Measurements from ENCODE around the gene LAMTOR5. TPM values are rescaled to one million over a fixed set of nuclear protein-coding genes. Genes with fewer than 3 reads are reported as not detected.

Gene LAMTOR5
- total RNA-seq, 1 experiment from 2014 or later: 119 TPM

DNA sequence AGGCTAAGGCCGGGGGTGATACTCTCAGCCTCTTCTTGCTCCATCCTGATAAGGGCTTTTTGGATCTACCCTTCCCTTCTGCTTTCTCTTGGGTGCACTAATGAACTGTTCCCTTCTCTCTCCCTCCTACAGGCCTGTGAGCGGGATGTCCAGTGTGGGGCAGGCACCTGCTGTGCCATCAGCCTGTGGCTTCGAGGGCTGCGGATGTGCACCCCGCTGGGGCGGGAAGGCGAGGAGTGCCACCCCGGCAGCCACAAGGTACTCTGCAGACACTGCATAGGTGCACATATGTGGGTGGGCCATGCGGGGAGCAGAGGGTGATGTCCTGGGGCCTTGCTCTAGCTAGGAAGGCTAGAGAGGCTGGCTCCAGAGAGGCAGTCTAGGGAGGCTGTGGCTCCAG is 46.3 kb upstream of the LAMTOR5 start:
- TF ChIP-seq SIN3A (IDR thresholded peaks at IDR 0.05; ENCODE audit: borderline replicate concordance, insufficient read depth, low read depth, low read length): no peak
- no peak for TF ChIP-seq POLR2AphosphoS5 (IDR thresholded peaks at IDR 0.05; ENCODE audit: low read depth, low read length)
- TF ChIP-seq, protein P1, sequence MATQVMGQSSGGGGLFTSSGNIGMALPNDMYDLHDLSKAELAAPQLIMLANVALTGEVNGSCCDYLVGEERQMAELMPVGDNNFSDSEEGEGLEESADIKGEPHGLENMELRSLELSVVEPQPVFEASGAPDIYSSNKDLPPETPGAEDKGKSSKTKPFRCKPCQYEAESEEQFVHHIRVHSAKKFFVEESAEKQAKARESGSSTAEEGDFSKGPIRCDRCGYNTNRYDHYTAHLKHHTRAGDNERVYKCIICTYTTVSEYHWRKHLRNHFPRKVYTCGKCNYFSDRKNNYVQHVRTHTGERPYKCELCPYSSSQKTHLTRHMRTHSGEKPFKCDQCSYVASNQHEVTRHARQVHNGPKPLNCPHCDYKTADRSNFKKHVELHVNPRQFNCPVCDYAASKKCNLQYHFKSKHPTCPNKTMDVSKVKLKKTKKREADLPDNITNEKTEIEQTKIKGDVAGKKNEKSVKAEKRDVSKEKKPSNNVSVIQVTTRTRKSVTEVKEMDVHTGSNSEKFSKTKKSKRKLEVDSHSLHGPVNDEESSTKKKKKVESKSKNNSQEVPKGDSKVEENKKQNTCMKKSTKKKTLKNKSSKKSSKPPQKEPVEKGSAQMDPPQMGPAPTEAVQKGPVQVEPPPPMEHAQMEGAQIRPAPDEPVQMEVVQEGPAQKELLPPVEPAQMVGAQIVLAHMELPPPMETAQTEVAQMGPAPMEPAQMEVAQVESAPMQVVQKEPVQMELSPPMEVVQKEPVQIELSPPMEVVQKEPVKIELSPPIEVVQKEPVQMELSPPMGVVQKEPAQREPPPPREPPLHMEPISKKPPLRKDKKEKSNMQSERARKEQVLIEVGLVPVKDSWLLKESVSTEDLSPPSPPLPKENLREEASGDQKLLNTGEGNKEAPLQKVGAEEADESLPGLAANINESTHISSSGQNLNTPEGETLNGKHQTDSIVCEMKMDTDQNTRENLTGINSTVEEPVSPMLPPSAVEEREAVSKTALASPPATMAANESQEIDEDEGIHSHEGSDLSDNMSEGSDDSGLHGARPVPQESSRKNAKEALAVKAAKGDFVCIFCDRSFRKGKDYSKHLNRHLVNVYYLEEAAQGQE (IDR thresholded peaks at IDR 0.05; ENCODE audit: insufficient read depth in 1 of 2, low read depth in 2 of 2, low read length in 1 of 2): no peak
- Histone ChIP-seq H3K4me3 (ENCODE audit: low read depth in 2 of 2, low read length in 2 of 2) (no peak overlapping the region), H3K4me1 (ENCODE audit: control insufficient read depth, insufficient read depth, low read length) (no peaks in the 10 kb centered on the region), H3K9me3 (ENCODE audit: control insufficient read depth, insufficient read depth, low read depth, low read length) (no peaks in the 10 kb centered on the region), H3K36me3 (ENCODE audit: control insufficient read depth, insufficient read depth, low read length) (no peaks in the 10 kb centered on the region), H3K27ac (ENCODE audit: low read length) (no peak overlapping the region), H3K27me3 (ENCODE audit: control insufficient read depth, insufficient read depth, low read length) (peaks cover 8% of the 10 kb centered on the region)
- ATAC-seq: no peak
- ChIA-PET CTCF (no interaction called here), POLR2A (no interaction called here)
- BruUV-seq (replicated peaks): no TSS peak
- DNase-seq (ENCODE audit: low read depth, low spot score): no peak
- intact Hi-C loops (cut with micrococcal nuclease; ENCODE audit: unreplicated experiment) (no loop called here), in situ Hi-C loops (cut with HindIII; ENCODE audit: low pct_unique_long_range_greater_than_20kb, low sequenced_read_pairs) (no loop called here)

DNA sequence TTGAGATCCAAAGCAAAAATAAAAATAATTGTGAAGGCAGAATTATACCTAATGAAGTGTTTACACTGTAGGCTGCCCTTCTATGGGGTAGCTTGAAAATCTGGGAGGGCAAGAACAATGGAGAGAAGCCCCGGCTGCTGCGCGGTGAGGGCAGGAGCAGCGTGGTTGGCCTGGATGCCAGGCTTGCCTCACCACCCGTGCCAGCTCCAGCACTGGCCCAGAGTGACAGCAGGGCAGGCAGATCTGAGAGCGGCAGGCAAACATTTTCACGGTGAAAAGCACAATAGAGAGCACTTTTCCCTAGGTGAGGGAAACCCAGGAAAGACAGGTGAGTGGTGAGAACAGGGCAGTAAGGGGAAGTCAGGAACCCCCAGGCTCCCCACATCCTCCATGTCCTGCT is 44.8 kb upstream of the LAMTOR5 start:
- intact Hi-C loops (cut with micrococcal nuclease; ENCODE audit: unreplicated experiment) (no loop called here), in situ Hi-C loops (cut with HindIII; ENCODE audit: low pct_unique_long_range_greater_than_20kb, low sequenced_read_pairs) (no loop called here)
- no peaks in the 10 kb centered on the region for H3K9me3 ChIP-seq (ENCODE audit: control insufficient read depth, insufficient read depth, low read depth, low read length)
- ChIA-PET POLR2A (no interaction called here), CTCF (interaction anchor here (0.8 kb wide), 1 partner anchor 8 kb away, joined by 3 read pairs; no protein-coding TSS in a partner anchor)
- H3K4me3 ChIP-seq (ENCODE audit: low read depth in 2 of 2, low read length in 2 of 2): no peak overlapping the region
- ATAC-seq (no peak), DNase-seq (ENCODE audit: low read depth, low spot score) (no peak)
- no peaks in the 10 kb centered on the region for H3K4me1 ChIP-seq (ENCODE audit: control insufficient read depth, insufficient read depth, low read length)
- no TSS peak for BruUV-seq (replicated peaks)
- TF ChIP-seq, protein P1 (IDR thresholded peaks at IDR 0.05; ENCODE audit: insufficient read depth in 1 of 2, low read depth in 2 of 2, low read length in 1 of 2): no peak
- TF ChIP-seq, protein P2, sequence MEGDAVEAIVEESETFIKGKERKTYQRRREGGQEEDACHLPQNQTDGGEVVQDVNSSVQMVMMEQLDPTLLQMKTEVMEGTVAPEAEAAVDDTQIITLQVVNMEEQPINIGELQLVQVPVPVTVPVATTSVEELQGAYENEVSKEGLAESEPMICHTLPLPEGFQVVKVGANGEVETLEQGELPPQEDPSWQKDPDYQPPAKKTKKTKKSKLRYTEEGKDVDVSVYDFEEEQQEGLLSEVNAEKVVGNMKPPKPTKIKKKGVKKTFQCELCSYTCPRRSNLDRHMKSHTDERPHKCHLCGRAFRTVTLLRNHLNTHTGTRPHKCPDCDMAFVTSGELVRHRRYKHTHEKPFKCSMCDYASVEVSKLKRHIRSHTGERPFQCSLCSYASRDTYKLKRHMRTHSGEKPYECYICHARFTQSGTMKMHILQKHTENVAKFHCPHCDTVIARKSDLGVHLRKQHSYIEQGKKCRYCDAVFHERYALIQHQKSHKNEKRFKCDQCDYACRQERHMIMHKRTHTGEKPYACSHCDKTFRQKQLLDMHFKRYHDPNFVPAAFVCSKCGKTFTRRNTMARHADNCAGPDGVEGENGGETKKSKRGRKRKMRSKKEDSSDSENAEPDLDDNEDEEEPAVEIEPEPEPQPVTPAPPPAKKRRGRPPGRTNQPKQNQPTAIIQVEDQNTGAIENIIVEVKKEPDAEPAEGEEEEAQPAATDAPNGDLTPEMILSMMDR (IDR thresholded peaks at IDR 0.05): no peak
- TF ChIP-seq SIN3A (IDR thresholded peaks at IDR 0.05; ENCODE audit: borderline replicate concordance, insufficient read depth, low read depth, low read length): no peak
- TF ChIP-seq TCF7L2 (IDR thresholded peaks at IDR 0.05; ENCODE audit: low read depth, low read length): no peak
- peaks cover 9% of the 10 kb centered on the region for H3K27me3 ChIP-seq (ENCODE audit: control insufficient read depth, insufficient read depth, low read length)
- H3K27ac ChIP-seq (ENCODE audit: low read length): no peak overlapping the region
- H3K36me3 ChIP-seq (ENCODE audit: control insufficient read depth, insufficient read depth, low read length): no peaks in the 10 kb centered on the region
